GM12878 (cell line): ENCODE results near the gene TMPRSS11F. TPM values are rescaled to one million over a fixed set of nuclear protein-coding genes. Genes with fewer than 3 reads are reported as not detected.

Experiments
- ATAC-seq: fragments of 200-7000 bp; cut with Tn5 transposase; 3 replicates; pipeline ENCODE4 v1.9.1; 2020; ENCODE audit warnings: mild to moderate bottlenecking, moderate library complexity
- BruUV-seq: library from RNA; stranded (reverse); fragments of 400-500 nt; replicated peaks from 2 replicates; lab custom pipeline; 2021; lab: Mats Ljungman, UMichigan
- CTCF ChIA-PET: fragments of 300-600 bp; sonication (Branson Sonifier 250); formaldehyde crosslinking; extraction: SDS; loops from one replicate; lab custom pipeline; 2021; ENCODE audit warnings: inconsistent platforms; lab: Yijun Ruan, JAX
- POLR2A ChIA-PET: fragments of 350-600 bp; formaldehyde crosslinking; extraction: SDS; loops from one replicate; lab custom pipeline; 2021; ENCODE audit warnings: inconsistent platforms; lab: Charles Lee
- RAD21 ChIA-PET: fragments of 300-600 bp; sonication (Branson Sonifier 250); formaldehyde crosslinking; loops from one replicate; lab custom pipeline; 2023; ENCODE audit warnings: antibody characterized with exemption; ENCODE audit not compliant: unreplicated experiment; lab: Charles Lee
- SMC1A ChIA-PET: fragments of 300-600 bp; sonication (Branson Sonifier 250); formaldehyde crosslinking; loops from one replicate; lab custom pipeline; 2023; ENCODE audit not compliant: unreplicated experiment, uncharacterized antibody; lab: Charles Lee
- DNase-seq: peaks from one replicate; pipeline ENCODE4 v3.0.0-alpha.2; 2011; ENCODE audit warnings: low read depth, low spot score
- FAIRE-seq: peaks from 3 replicates; lab custom pipeline; 2011; peaks lifted over from hg19 to GRCh38; lab: Jason Lieb, UNC
- H2AFZ ChIP-seq: 2 replicates; pipeline ENCODE4 v1.6.0; 2011; ENCODE audit warnings: low read depth, low read length, control low read depth; ENCODE audit not compliant: control insufficient read depth
- H3K27ac ChIP-seq: 2 replicates; pipeline ENCODE4 v1.5.1; 2011; ENCODE audit warnings: control low read depth; ENCODE audit not compliant: control insufficient read depth, insufficient read depth
- H3K27me3 ChIP-seq, 2 experiments: replicated peaks in 1 of 2; 2 replicates each; pipeline versions ENCODE4 v1.6.0 to v1.6.1; 2011; ENCODE audit warnings: low read length in 1 of 2; ENCODE audit not compliant: control insufficient read depth in 2 of 2, insufficient read depth in 2 of 2
- H3K36me3 ChIP-seq, 2 experiments: 2 replicates each; pipeline ENCODE4 v1.5.1; 2011; ENCODE audit warnings: low read length in 1 of 2; ENCODE audit not compliant: control insufficient read depth in 2 of 2, insufficient read depth in 2 of 2
- H3K4me1 ChIP-seq: 2 replicates; pipeline ENCODE4 v1.6.1; 2011; ENCODE audit warnings: mild to moderate bottlenecking, low read length, moderate library complexity, mixed read lengths; ENCODE audit not compliant: control insufficient read depth, insufficient read depth
- H3K4me2 ChIP-seq: 2 replicates; pipeline ENCODE4 v1.6.0; 2011; ENCODE audit warnings: control low read depth; ENCODE audit not compliant: control insufficient read depth, insufficient read depth
- H3K4me3 ChIP-seq: fragments of 200-600 bp; sonication (generic); 2 replicates; pipeline ENCODE4 v1.5.1; 2016
- H3K79me2 ChIP-seq: 2 replicates; pipeline ENCODE4 v1.6.0; 2011; ENCODE audit warnings: low read length; ENCODE audit not compliant: control insufficient read depth, insufficient read depth
- H3K9ac ChIP-seq: 2 replicates; pipeline ENCODE4 v1.8.0; 2011; ENCODE audit warnings: low read length, control low read depth, mixed read lengths; ENCODE audit not compliant: control insufficient read depth, insufficient read depth
- H3K9me3 ChIP-seq: replicated peaks from 3 replicates; pipeline ENCODE4 v1.5.1; 2011; ENCODE audit warnings: mild to moderate bottlenecking, low read length; ENCODE audit not compliant: control insufficient read depth, insufficient read depth
- H4K20me1 ChIP-seq: 2 replicates; pipeline ENCODE4 v1.6.0; 2011; ENCODE audit not compliant: control insufficient read depth, insufficient read depth
- BRCA1 ChIP-seq: IDR thresholded peaks from 2 replicates; pipeline ENCODE4 v1.6.1; 2011; ENCODE audit warnings: low read depth, low read length, improper control_type of control experiment
- CREM ChIP-seq: IDR thresholded peaks from 2 replicates; pipeline ENCODE4 v1.6.1; 2014; ENCODE audit warnings: antibody characterized with exemption, low read depth
- ELK1 ChIP-seq: IDR thresholded peaks from 2 replicates; pipeline ENCODE4 v1.6.1; 2012; ENCODE audit warnings: low read depth, low read length, improper control_type of control experiment
- FOXK2 ChIP-seq: fragments of 450-650 bp; IDR thresholded peaks from 2 replicates; pipeline ENCODE4 v1.6.1; 2017; ENCODE audit warnings: mild to moderate bottlenecking, moderate library complexity
- HDGF ChIP-seq: fragments of 450-650 bp; IDR thresholded peaks from 2 replicates; pipeline ENCODE4 v1.6.1; 2016; ENCODE audit warnings: antibody characterized with exemption
- JUNB ChIP-seq: IDR thresholded peaks from 2 replicates; pipeline ENCODE4 v1.6.1; 2016; ENCODE audit warnings: antibody characterized with exemption, mild to moderate bottlenecking
- NFXL1 ChIP-seq: fragments of 450-650 bp; IDR thresholded peaks from 2 replicates; pipeline ENCODE4 v1.6.1; 2017; ENCODE audit warnings: antibody characterized with exemption, mild to moderate bottlenecking, borderline replicate concordance
- PKNOX1 ChIP-seq: fragments of 450-650 bp; IDR thresholded peaks from 2 replicates; pipeline ENCODE4 v1.6.1; 2016; ENCODE audit warnings: mild to moderate bottlenecking
- PML ChIP-seq: IDR thresholded peaks from 2 replicates; pipeline ENCODE4 v1.6.1; 2012; ENCODE audit warnings: low read length, inconsistent platforms
- POLR2AphosphoS2 ChIP-seq: IDR thresholded peaks from 2 replicates; pipeline ENCODE4 v1.6.1; 2011; ENCODE audit warnings: low read depth, mild to moderate bottlenecking, low read length, improper control_type of control experiment, moderate library complexity
- YBX1 ChIP-seq: fragments of 450-650 bp; IDR thresholded peaks from 2 replicates; pipeline ENCODE4 v1.6.1; 2016; ENCODE audit warnings: antibody characterized with exemption
- YY1 ChIP-seq: IDR thresholded peaks from 2 replicates; pipeline ENCODE4 v1.6.1; 2011; ENCODE audit warnings: low read depth, mild to moderate bottlenecking, low read length
- ZBTB33 ChIP-seq: fragments of 450-650 bp; IDR thresholded peaks from 2 replicates; pipeline ENCODE4 v1.6.1; 2017; ENCODE audit warnings: mild to moderate bottlenecking
- WGBS: methylation state at CpG from one replicate; pipeline ENCODE4 v1.1.6; 2016; ENCODE audit warnings: low lambda C conversion rate; ENCODE audit not compliant: insufficient replicate concordance, insufficient coverage; ENCODE audit errors: missing lambda C conversion rate; 5-methylcytosine and 5-hydroxymethylcytosine counted together
- in situ Hi-C: fragments of 300-500 bp; cut with MboI; formaldehyde crosslinking; loops from 9 replicates; pipeline ENCODE4 v1.14.3; 2018; ENCODE audit warnings: mixed read lengths
- intact Hi-C: fragments of 100-400 bp; cut with micrococcal nuclease; formaldehyde crosslinking; loops from one replicate; pipeline ENCODE4 v1.14.2; 2022; ENCODE audit not compliant: unreplicated experiment
- polyA plus RNA-seq, 11 experiments: library from polyadenylated mRNA; depleted of rRNA in 4 of 11; unstranded in 6 of 11; stranded (reverse) in 5 of 11; fragments of >200 nt; fragmentation: Nextera tagmentation in 4 of 11; fragmentation: Illumina TruSeq in 1 of 11; extraction: Ambion mirVana in 4 of 11; extraction: Trizol in 1 of 11; gene quantifications; 1 replicate in 1 of 11; 2 replicates in 10 of 11; pipeline versions ENCODE4 v1.2.1 to v1.2.3, GENCODE V29; 2011 to 2016; ENCODE audit warnings: inconsistent platforms in 2 of 11, missing spikeins in 2 of 11, low read depth in 1 of 11
- total RNA-seq, 4 experiments: library from RNA; depleted of rRNA in 3 of 4; stranded (reverse); fragments of >200 nt in 3 of 4; fragmentation: Illumina TruSeq in 1 of 4; extraction: Trizol in 1 of 4; gene quantifications; 2 replicates each; pipeline versions ENCODE4 v1.2.1 to v1.2.3, GENCODE V29; 2013 to 2021

Gene TMPRSS11F
- total and polyA plus RNA-seq, 10 of the 15 experiments (the other 5 are each of a cell fraction or from before 2014, with no cell fraction given) = not detected

GRCh38 chr4:68021185-68021584 lies 108.5 kb downstream of the TMPRSS11F start:
- Histone ChIP-seq H3K79me2 (no peaks in the 10 kb centered on the region), H4K20me1 (no peaks in the 10 kb centered on the region), H3K9me3 (no peaks in the 10 kb centered on the region), H3K4me1 (no peaks in the 10 kb centered on the region), H3K9ac (no peak overlapping the region), H2AFZ (no peak overlapping the region), H3K4me2 (no peak overlapping the region), H3K27ac (no peak overlapping the region), H3K36me3 (no peaks in the 10 kb centered on the region), H3K27me3 (no peaks in the 10 kb centered on the region), H3K4me3 (no peak overlapping the region)
- TF ChIP-seq ELK1 (no peak), YY1 (no peak)
- ATAC-seq = no peak
- no peak for FAIRE-seq
- ChIA-PET SMC1A (no interaction called here), RAD21 (no interaction called here), CTCF (no interaction called here), POLR2A (no interaction called here)
- DNase-seq = no peak
- intact Hi-C loops = no loop called here
- no TSS peak for BruUV-seq
- in situ Hi-C loops = no loop called here
- WGBS = 5% methylated on average over 2 of the region's 2 CpGs

- POLR2A ChIA-PET = no interaction called here
- no peaks in the 10 kb centered on the region for H3K27me3 ChIP-seq
- no peaks in the 10 kb centered on the region for H3K4me1 ChIP-seq
- no peak overlapping the region for H3K4me3 ChIP-seq
- H3K27ac ChIP-seq = no peak overlapping the region
- H3K36me3 ChIP-seq = no peaks in the 10 kb centered on the region
- SMC1A ChIA-PET = interaction anchor here (1.4 kb wide), 1 partner anchor 17 kb away, joined by 3 read pairs; no protein-coding TSS in a partner anchor
- H4K20me1 ChIP-seq = no peaks in the 10 kb centered on the region
- FAIRE-seq (no peak), DNase-seq (no peak), ATAC-seq (no peak)
- no peak overlapping the region for H2AFZ ChIP-seq
- CTCF ChIA-PET = no interaction called here
- H3K9ac ChIP-seq = no peak overlapping the region
- no peaks in the 10 kb centered on the region for H3K79me2 ChIP-seq
- H3K9me3 ChIP-seq = no peaks in the 10 kb centered on the region
- no TSS peak for BruUV-seq
- TF ChIP-seq ZBTB33 = no peak
- no peak for TF ChIP-seq POLR2AphosphoS2
- no peak for TF ChIP-seq NFXL1
- TF ChIP-seq HDGF = no peak
- TF ChIP-seq FOXK2 = no peak
- no peak for TF ChIP-seq CREM
- TF ChIP-seq JUNB = no peak
- no peak for TF ChIP-seq BRCA1
- TF ChIP-seq YBX1 = no peak
- no peak for TF ChIP-seq PML
- no peak for TF ChIP-seq PKNOX1
- in situ Hi-C loops (no loop called here), intact Hi-C loops (no loop called here)
- H3K4me2 ChIP-seq = no peak overlapping the region
- RAD21 ChIA-PET = no interaction called here
Measured at GRCh38 chr4:68011684-68012083, 118.0 kb downstream of the TMPRSS11F start.
